Motor neuron (in vitro differentiated cells): Measurements from ENCODE around the gene SLC35E2B. TPM values are rescaled to one million over a fixed set of nuclear protein-coding genes. Genes with fewer than 3 reads are reported as not detected.
A peak's percentile ranks its signal among the peaks of the same experiment; 100 is the strongest.
"Not testable (repeated sequence)": the region's sequence is repeated elsewhere in the genome, so short reads cannot be mapped to it uniquely, and the experiment has no call there.

Source experiments
- ATAC-seq, 8 experiments: fragments of 200-7000 bp; cut with Tn5 transposase; replicated peaks in 6 of 8; 2 replicates each; pipeline ENCODE4 v1.8.0; 2021; ENCODE audit warnings: mild to moderate bottlenecking in 8 of 8, moderate library complexity in 8 of 8
- H3K27ac ChIP-seq, 2 donors: fragments of 250-450 bp; sonication (Bioruptor Pico); 2 replicates each; pipeline ENCODE4 v1.9.0; 2021; ENCODE audit warnings: antibody characterized with exemption in 2 of 2, mild to moderate bottlenecking in 2 of 2, moderate library complexity in 1 of 2
- H3K4me1 ChIP-seq, 2 donors: fragments of 250-450 bp; sonication (Bioruptor Pico); replicated peaks in 1 of 2; 2 replicates each; pipeline ENCODE4 v1.6.1; 2021; ENCODE audit warnings: antibody characterized with exemption in 2 of 2, mild to moderate bottlenecking in 2 of 2, moderate library complexity in 1 of 2
- H3K4me3 ChIP-seq, 5 donors: fragments of 250-450 bp; sonication (Bioruptor Pico); 2 replicates each; pipeline ENCODE4 v1.9.0; 2021; ENCODE audit warnings: antibody characterized with exemption in 5 of 5, mild to moderate bottlenecking in 5 of 5, moderate library complexity in 4 of 5
- WGBS, 10 experiments: fragments of 450-650 bp; shearing (Covaris generic); methylation state at CpG; one replicate each; pipeline ENCODE4 v1.0.0; 2022; 5-methylcytosine and 5-hydroxymethylcytosine counted together
- in situ Hi-C, 9 experiments: fragments of 400-800 bp; cut with MboI; loops; one replicate each; pipeline ENCODE4 v1.15.0; 2021; ENCODE audit warnings: low sequenced_read_pairs in 9 of 9, low pct_unique_long_range_greater_than_20kb in 2 of 9; ENCODE audit not compliant: unreplicated experiment in 9 of 9
- total RNA-seq, 8 experiments: library from RNA; unstranded; fragments of 300-600 nt; gene quantifications; 2 replicates each; pipeline versions ENCODE4 v1.2.3 to v1.2.4, GENCODE V29; 2022

The SLC35E2B gene
- total RNA-seq, 8 experiments from 2014 or later, result 35.5 to 98.7 (median 58.9) TPM

DNA sequence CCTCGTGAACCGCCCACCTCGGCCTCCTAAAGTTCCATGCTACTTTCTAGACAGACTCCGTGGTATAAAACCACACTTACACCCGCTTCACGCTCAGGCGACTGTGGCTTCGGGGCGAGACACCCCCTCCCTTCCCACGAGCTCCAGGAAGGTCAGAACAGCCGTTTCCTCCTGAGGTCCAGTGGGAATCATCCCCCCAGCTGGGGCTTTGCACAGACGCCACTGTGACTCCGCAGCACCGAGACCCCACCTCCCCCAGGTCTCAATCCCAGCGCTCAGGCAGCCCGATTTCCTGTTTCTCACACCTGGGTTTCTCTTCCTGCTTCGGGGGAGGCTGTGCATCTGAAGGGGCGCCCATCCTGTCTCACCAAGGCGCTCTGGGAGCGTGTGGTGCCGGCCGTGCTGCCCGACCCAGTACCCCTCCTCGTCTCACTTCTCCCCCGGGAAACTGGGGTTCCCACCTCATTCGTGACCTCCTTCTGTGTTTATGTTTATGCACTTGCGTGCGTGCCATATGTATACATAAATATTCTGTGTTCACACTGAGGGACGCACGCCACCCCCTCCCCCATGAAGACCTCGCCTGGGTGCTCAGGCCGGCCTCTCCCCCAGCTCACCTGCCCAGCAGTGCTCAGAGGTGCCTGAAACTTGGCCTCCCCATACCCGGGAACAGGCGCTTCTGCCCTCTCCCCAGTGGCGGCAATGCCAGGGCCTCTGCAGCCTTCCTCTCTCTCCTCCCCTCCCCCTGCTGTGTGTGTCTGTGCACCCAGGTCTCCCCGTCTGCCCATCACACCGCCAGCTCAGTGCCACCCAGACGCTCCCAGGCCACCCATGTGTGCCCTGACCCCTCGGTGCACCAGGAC is 14.6 kb downstream of the SLC35E2B start:
- in situ Hi-C loops, result no loop called here
- Histone ChIP-seq H3K27ac (no peak overlapping the region), H3K4me3 (no peak overlapping the region), H3K4me1 (peaks cover 0 to 2% of the 10 kb centered on the region in 2 donors)
- peak in 2 of 8 experiments; percentile 8 to 14 for ATAC-seq
- 86 to 96% (median 92%) methylated on average over 2 to 12 of the region's 39 CpGs; no CpG with 5 or more reads in 4 of the 10 experiments for WGBS, 10 experiments

DNA sequence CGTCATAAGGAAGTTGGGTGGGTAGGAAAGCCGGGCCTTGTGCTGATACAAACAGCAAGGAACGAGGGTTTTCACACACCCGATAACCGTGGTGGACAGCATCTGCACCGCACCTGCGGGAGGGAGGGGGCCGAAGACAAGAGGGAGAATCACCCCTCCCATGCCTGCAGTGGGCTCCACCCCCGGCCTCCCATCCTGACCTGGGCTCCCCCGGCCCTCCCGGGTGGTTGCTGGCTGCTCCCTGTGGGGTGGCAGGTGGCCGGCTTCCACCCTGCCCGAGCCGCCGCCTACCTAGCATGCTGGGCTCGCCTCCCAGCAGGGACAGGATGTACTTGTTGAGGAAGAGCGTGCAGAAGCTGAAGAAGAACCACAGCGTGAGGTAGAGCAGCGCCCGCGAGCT is 16.5 kb downstream of the SLC35E2B start:
- H3K27ac ChIP-seq, in situ Hi-C loops, H3K4me3 ChIP-seq, H3K4me1 ChIP-seq: not testable (repeated sequence)
- WGBS, 10 experiments, result no CpG with 5 or more reads among the region's 21 CpGs
- peak in 1 of 8 experiments; percentile 27 for ATAC-seq

DNA sequence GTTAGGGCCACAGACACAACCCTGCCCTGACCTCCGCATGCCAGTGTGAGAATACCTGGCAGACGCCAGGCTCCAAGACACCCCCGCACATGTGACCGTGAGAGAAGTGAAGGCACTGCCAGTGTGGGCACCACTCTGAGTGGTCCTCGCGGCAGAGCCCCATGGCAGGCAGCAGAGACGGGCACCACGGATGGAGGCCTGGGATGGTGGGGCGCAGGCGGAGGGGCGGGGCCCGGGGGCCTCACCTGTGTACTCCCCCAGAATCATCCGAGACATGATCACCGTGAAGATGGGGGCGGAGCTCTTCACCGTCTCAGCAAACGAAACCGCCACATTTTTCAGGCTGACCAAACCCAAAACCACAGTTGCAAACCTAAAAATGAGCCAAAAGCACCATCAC is 17.4 kb downstream of the SLC35E2B start:
- H3K4me1 ChIP-seq, H3K27ac ChIP-seq, H3K4me3 ChIP-seq, in situ Hi-C loops: not testable (repeated sequence)
- WGBS, 10 experiments, result no CpG with 5 or more reads among the region's 18 CpGs
- peak in 4 of 8 experiments; percentile 13 to 29 (median 18) for ATAC-seq

DNA sequence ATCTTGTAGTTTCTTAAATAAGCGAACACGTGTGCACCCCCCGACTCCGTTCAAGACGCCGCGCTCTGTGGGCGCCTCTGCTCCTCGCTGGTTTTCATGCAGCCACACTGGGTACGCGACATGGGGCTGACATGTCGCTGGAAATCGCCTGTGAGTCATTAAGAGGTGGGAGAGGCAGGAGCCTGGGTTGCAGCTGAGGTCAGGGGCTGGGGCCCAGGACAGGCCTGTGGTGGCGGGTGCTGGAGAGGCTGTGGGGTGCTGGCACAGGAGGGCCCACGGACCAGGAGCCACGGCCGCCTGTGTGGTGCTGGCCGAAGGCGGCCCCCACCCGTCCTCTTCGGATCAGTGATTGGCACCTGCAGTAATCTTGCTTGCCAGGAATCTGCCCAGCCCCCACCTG is 17.8 kb downstream of the SLC35E2B start:
- in situ Hi-C loops, H3K4me3 ChIP-seq, H3K4me1 ChIP-seq, H3K27ac ChIP-seq: not testable (repeated sequence)
- 76% methylated on average over 5 of the region's 21 CpGs; no CpG with 5 or more reads in 9 of the 10 experiments for WGBS, 10 experiments
- ATAC-seq, result peak in 2 of 8 experiments; percentile 22 to 32

DNA sequence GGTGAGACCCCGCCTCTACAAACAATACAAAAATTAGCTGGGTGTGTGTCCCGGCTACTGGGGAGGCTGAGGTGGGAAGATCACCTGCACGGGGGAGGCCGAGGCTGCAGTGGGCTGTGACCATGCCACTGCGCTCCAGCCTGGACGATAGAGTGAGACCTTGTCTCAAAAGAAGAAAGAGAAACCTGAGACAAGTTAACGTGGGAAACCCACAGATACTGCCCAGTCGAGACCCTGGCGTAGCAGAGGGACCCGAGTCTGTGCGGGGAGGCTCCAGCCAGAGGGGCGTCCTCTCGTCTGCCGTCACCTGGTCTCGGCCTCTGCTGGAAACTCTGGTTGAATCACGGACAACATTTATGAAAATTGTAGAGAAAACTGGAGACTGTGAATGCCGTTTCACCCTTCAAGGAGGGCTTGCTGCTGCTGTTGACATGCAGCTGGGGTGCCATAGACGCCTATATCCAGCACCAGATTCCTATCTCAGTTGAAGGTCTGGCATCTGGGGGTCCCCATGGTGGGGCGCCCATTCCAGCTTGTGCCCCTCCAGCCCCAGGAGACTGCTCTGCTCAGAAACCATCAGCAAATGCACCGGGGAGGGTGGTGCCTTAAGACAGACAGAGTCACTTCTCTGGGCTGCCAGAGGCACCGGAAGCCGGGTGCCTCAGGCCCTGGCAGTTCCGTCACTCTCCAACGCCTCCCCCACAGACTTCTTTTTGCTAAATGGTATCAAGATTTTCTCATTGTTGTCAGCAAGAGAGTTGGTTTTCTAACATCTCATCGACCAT is 20.2 kb downstream of the SLC35E2B start:
- no peak for ATAC-seq
- 89 to 100% (median 92%) methylated on average over 1 to 21 of the region's 25 CpGs; no CpG with 5 or more reads in 2 of the 10 experiments for WGBS, 10 experiments
- Histone ChIP-seq H3K4me1 (no peaks in the 10 kb centered on the region), H3K4me3 (no peak overlapping the region), H3K27ac (no peak overlapping the region)
- in situ Hi-C loops, result no loop called here

DNA sequence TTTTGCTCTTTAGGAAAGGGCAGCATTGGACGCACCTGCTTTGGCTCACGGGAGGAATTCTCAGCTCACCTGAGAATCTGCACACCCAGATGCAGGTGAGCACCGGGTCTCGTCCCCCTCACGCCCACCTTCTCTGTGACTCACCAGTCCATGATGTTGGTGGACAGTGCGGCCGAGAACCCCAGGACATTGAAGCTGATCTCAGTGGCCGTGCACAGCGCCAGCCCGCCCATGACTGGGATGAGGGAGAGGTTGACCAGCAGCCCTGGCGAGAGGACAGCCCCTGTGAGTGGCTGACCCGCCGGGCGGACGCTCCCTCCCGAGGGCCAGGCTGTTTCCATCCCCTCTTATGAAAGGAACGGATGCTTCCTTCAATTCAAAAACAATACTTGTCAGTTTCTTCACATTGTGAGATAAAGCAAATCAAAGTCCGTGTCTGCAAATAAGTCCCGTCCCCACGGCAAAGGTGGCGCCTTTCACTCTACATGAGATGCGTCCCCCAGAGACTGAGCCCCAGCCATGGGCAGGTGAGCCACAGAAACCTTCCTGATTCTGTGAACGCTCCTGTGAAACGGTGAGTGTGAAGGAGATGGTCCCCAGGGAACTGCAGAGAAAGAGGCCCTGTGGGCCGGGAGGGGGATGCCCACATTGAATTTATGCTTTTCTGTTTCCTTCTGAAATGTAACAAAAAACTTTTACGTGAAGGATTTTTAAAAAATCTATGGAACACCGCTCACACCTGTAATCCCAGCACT is 21.1 kb downstream of the SLC35E2B start:
- no peak for ATAC-seq
- Histone ChIP-seq H3K27ac (peak overlapping the region in 1 of 2 donors; percentile 30), H3K4me1 (no peaks in the 10 kb centered on the region), H3K4me3 (no peak overlapping the region)
- WGBS, 10 experiments, result 63 to 100% (median 88%) methylated on average over 1 to 23 of the region's 27 CpGs; no CpG with 5 or more reads in 1 of the 10 experiments
- in situ Hi-C loops, result no loop called here

DNA sequence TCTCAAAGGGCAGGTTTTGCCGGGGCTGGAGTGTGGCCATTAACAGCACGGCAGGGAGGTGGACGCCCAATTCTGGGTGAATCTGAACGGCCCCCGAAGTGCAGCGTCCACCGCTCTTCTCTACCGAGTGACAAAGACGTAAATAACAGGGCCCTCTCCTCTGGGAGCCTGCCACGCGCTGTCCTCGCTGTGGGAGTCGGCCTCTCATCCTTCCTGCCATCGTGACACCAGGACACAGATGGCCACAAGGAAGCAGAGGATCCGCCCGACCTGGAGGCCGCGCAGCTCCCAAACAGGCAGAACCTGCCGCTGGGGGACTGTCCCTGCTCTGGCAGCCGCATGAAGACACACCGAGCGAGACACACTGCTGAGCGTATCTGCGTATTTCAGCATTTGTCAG is 21.7 kb downstream of the SLC35E2B start:
- no peak overlapping the region for H3K27ac ChIP-seq
- no peak overlapping the region for H3K4me3 ChIP-seq
- H3K4me1 ChIP-seq, result no peaks in the 10 kb centered on the region
- WGBS, 10 experiments, result 60 to 100% (median 91%) methylated on average over 1 to 24 of the region's 24 CpGs; no CpG with 5 or more reads in 3 of the 10 experiments
- no peak for ATAC-seq
- in situ Hi-C loops, result no loop called here

DNA sequence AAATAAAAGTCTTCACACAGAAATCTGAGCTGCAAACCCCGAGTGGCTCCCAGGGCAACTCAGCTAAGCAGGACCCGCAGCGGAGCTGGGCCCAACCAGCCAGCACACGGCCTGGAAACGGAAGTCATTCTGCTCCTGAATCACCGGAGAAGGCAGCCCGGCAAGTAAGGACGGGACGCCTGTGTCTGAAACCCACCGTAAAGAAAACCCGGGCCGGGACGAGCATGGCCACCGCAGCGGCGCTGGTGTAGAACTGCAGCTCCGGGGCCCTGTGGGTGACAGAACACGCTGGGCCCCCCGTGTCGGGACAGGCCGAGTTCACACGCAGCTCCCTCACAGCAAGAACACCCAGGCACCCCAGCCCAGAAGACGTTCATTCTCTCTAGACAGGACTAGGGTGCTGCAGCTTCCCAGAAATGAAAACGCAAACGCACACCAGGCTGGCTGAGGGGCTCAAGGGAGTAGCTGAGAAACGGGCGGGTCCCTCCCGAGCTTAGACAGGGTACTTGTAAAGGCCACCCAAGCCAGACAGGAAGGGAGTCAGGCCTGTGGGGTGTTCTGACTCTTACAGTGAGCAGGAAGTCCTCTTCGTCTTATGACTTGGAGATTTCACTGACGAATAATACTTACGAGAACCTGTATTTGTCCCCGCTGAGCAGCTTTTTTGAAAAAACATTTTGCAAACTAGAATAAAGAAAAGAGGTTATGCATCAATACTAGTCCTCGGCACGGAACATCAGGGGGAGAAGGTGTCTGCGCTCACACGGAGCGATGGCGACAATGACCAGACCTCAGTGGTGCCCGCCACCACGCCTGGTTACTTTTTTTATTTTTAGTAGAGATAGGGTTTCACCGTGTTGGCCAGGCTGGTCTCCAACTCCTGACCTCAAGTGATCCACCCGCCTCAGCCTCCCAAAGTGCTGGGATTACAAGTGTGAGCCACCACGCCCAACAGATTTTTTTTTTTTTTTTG is 22.8 kb downstream of the SLC35E2B start:
- ATAC-seq, result no peak
- WGBS, 10 experiments, result 91 to 100% (median 96%) methylated on average over 4 to 38 of the region's 43 CpGs; no CpG with 5 or more reads in 2 of the 10 experiments
- no peaks in the 10 kb centered on the region for H3K4me1 ChIP-seq
- H3K27ac ChIP-seq, result no peak overlapping the region
- in situ Hi-C loops, result no loop called here
- H3K4me3 ChIP-seq, result no peak overlapping the region

GRCh38 chr1:1666526-1666925 is 26.1 kb downstream of the SLC35E2B start:
- H3K27ac ChIP-seq, result no peak overlapping the region
- no peaks in the 10 kb centered on the region for H3K4me1 ChIP-seq
- ATAC-seq, result peak in 2 of 8 experiments; percentile 13 to 19
- in situ Hi-C loops, result no loop called here
- 80 to 100% (median 100%) methylated on average over 1 to 4 of the region's 15 CpGs; no CpG with 5 or more reads in 5 of the 10 experiments for WGBS, 10 experiments
- H3K4me3 ChIP-seq, result no peak overlapping the region

GRCh38 chr1:1665815-1666251 is 26.8 kb downstream of the SLC35E2B start:
- no peak overlapping the region for H3K27ac ChIP-seq
- peak in 4 of 8 experiments; percentile 10 to 42 (median 26) for ATAC-seq
- in situ Hi-C loops, result no loop called here
- H3K4me3 ChIP-seq, result no peak overlapping the region
- no peaks in the 10 kb centered on the region for H3K4me1 ChIP-seq
- WGBS, 10 experiments, result 80 to 100% (median 83%) methylated on average over 3 to 13 of the region's 25 CpGs; no CpG with 5 or more reads in 6 of the 10 experiments

DNA sequence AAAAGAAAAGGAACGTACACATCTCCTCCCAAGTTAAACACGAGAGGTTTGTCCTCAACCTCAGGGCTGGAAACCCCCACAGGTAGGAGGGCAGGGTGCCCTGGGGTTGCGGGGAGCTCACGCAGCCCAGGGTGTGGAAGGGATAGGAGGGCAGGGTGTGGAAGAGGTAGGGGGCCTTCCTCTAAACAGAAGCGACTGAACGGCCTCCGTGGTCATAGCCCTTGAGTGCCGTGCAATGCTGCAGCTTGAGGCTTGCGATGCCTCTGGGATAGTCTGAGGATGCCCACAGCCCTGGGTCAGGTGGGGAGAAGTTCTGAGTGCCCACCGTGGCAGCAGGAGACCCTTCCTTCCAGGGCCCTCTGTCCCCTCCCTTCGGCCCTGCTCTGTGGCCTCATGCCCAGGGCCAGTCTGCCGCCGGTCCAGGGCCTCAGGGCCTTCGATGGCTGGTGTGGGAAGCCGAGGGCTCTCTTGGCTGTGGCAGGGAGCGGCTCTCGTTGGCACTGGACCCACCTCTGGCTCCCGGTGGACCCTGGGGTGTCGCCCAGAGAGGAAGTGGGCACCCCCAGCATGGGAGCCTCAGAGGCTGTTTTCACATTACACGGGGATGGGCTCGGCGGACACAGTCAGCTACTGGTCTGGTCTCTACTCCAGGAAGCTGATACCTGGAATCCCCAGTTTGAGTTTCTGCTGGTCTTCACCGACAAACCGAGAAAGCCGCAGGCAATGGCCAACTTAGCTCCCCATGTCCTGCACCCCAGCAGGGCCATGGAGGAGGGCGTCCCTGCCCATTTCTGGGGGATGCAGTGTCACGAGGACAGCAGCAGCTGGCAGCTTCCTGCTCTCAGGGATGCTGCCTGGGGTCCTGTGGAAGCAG is 27.4 kb downstream of the SLC35E2B start:
- H3K4me3 ChIP-seq, result no peak overlapping the region
- ATAC-seq, result peak in 4 of 8 experiments; percentile 6 to 20 (median 17)
- 90 to 100% (median 94%) methylated on average over 1 to 21 of the region's 27 CpGs; no CpG with 5 or more reads in 4 of the 10 experiments for WGBS, 10 experiments

More for the DNA sequence above, 27.4 kb downstream of the SLC35E2B start:
- in situ Hi-C loops, result no loop called here
- no peaks in the 10 kb centered on the region for H3K4me1 ChIP-seq
- no peak overlapping the region for H3K27ac ChIP-seq
